HG02678 (cell line): Measurements from ENCODE around the gene AP1G1.
"Not testable (repeated sequence)": the region's sequence is repeated elsewhere in the genome, so short reads cannot be mapped to it uniquely, and the experiment has no call there.

Experiments
- ATAC-seq: cut with Tn5 transposase; IDR thresholded peaks from one replicate; pipeline ENCODE4 v1.9.1; 2021; ENCODE audit warnings: mild to moderate bottlenecking, moderate library complexity; ENCODE audit not compliant: unreplicated experiment

Gene AP1G1

GRCh38 chr16:71707199-71707598 lies 101.4 kb downstream of the AP1G1 start:
- ATAC-seq, result no peak

- ATAC-seq, result no peak
These were observed 102.6 kb downstream of the AP1G1 start for GRCh38 chr16:71706046-71706445.

- no peak for ATAC-seq
These were observed 105.3 kb downstream of the AP1G1 start for GRCh38 chr16:71703333-71703732.

- ATAC-seq, result no peak
These were observed 107.8 kb downstream of the AP1G1 start for GRCh38 chr16:71700831-71701230.

- no peak for ATAC-seq
These were observed 110.1 kb downstream of the AP1G1 start for GRCh38 chr16:71698491-71698890.

GRCh38 chr16:71693164-71693563 lies 115.5 kb downstream of the AP1G1 start:
- no peak for ATAC-seq

- no peak for ATAC-seq
These were observed 118.7 kb downstream of the AP1G1 start for GRCh38 chr16:71689901-71690300.

- no peak for ATAC-seq
These were observed 120.8 kb downstream of the AP1G1 start for GRCh38 chr16:71687861-71688260.

- not testable (repeated sequence) for ATAC-seq
These were observed 124.4 kb downstream of the AP1G1 start for GRCh38 chr16:71684280-71684679.

GRCh38 chr16:71681360-71681759 lies 127.3 kb downstream of the AP1G1 start:
- no peak for ATAC-seq
